SK-N-SH (cell line): ENCODE data around the gene HAAO.

Experiments used
- CTCF ChIP-seq: fragments of 200-600 bp; sonication (generic); IDR thresholded peaks from 2 replicates; pipeline ENCODE4 v1.6.1; 2017; ENCODE audit warnings: antibody characterized with exemption, mild to moderate bottlenecking, moderate library complexity
- EP300 ChIP-seq, 2 experiments: IDR thresholded peaks; 2 replicates each; pipeline versions ENCODE4 v1.4.0 to v1.6.1; 2012; ENCODE audit warnings: borderline replicate concordance in 1 of 2, low read depth in 1 of 2, low read length in 1 of 2
- GATA2 ChIP-seq: sonication (generic); formaldehyde crosslinking; IDR thresholded peaks from 2 replicates; pipeline ENCODE4 v1.5.0; 2020; ENCODE audit warnings: mild to moderate bottlenecking, missing genetic modification reagents
- MXI1 ChIP-seq: IDR thresholded peaks from 2 replicates; pipeline ENCODE4 v1.6.1; 2012; ENCODE audit warnings: mild to moderate bottlenecking, low read depth, low read length, improper control_type of control experiment
- REST ChIP-seq: IDR thresholded peaks from 2 replicates; pipeline ENCODE4 v1.6.1; 2012; ENCODE audit warnings: mild to moderate bottlenecking, low read depth, low read length, moderate library complexity
- USF2 ChIP-seq: fragments of 150-350 bp; IDR thresholded peaks from 2 replicates; pipeline ENCODE4 v1.6.1; 2017; ENCODE audit warnings: antibody characterized with exemption, low read length, low read depth, borderline replicate concordance
- YY1 ChIP-seq: IDR thresholded peaks from 2 replicates; pipeline ENCODE4 v1.4.0; 2012; ENCODE audit warnings: low read depth, mild to moderate bottlenecking

- TF ChIP-seq MXI1 (peak; percentile 39; the same call in 1 of the 2 replicates), CTCF (no peak), GATA2 (0 out of 2 replicates have a peak, but pooled peaks have one; percentile 32), REST (no peak), USF2 (no peak), YY1 (no peak), EP300 (IDR thresholded peaks at IDR 0.05; ENCODE audit: borderline replicate concordance in 1 of 2, low read depth in 1 of 2, low read length in 1 of 2) (peak in 1 of 2 experiments; percentile 59; a peak in 2 of 4 replicates)
Measured at GRCh38 chr2:42771546-42772153, 20.7 kb downstream of the HAAO start.
